IMR-90 (cell line): ENCODE data around the gene GTF3C6. TPM values are rescaled to one million over a fixed set of nuclear protein-coding genes. Genes with fewer than 3 reads are reported as not detected.

ENCODE experiments used
- ATAC-seq: fragments of 200-7000 bp; cut with Tn5 transposase; 2 replicates; pipeline ENCODE4 v1.9.1; 2020; ENCODE audit warnings: low read depth, mild to moderate bottlenecking, moderate library complexity
- BruUV-seq: library from RNA; stranded (reverse); fragments of 400-500 nt; replicated peaks from 2 replicates; lab custom pipeline; 2021; lab: Mats Ljungman, UMichigan
- CTCF ChIA-PET: fragments of 300-600 bp; formaldehyde crosslinking; extraction: SDS; loops from one replicate; lab custom pipeline; 2021; ENCODE audit warnings: antibody characterized with exemption; lab: Yijun Ruan, JAX
- POLR2A ChIA-PET: fragments of 300-600 bp; sonication (Branson Sonifier 250); formaldehyde crosslinking; loops from one replicate; lab custom pipeline; 2022; ENCODE audit warnings: antibody characterized with exemption; ENCODE audit not compliant: unreplicated experiment; lab: Charles Lee
- DNase-seq: peaks from one replicate; pipeline ENCODE4 v3.0.0; 2013
- H2AFZ ChIP-seq: replicated peaks from 2 replicates; pipeline ENCODE3; 2013; ENCODE audit warnings: low read length, mild to moderate bottlenecking; ENCODE audit not compliant: poor library complexity
- H2AK5ac ChIP-seq: 2 replicates; pipeline ENCODE4 v1.6.1; 2013; ENCODE audit warnings: low read depth, low read length, inconsistent platforms
- H2AK9ac ChIP-seq: replicated peaks from 2 replicates; pipeline ENCODE3; 2013; ENCODE audit warnings: mild to moderate bottlenecking, low read depth, low read length, moderate library complexity; ENCODE audit not compliant: poor library complexity
- H2BK120ac ChIP-seq: 2 replicates; pipeline ENCODE4 v1.6.1; 2013; ENCODE audit warnings: low read depth, low read length, inconsistent platforms
- H2BK15ac ChIP-seq: 3 replicates; pipeline ENCODE4 v1.6.1; 2013; ENCODE audit warnings: low read depth, low read length, inconsistent platforms
- H2BK20ac ChIP-seq: 2 replicates; pipeline ENCODE4 v1.6.1; 2013; ENCODE audit warnings: low read depth, mild to moderate bottlenecking, inconsistent platforms, low read length, moderate library complexity
- H2BK5ac ChIP-seq: 2 replicates; pipeline ENCODE4 v1.6.1; 2013; ENCODE audit warnings: mild to moderate bottlenecking, low read depth, low read length, inconsistent platforms; ENCODE audit not compliant: poor library complexity, severe bottlenecking
- H3K14ac ChIP-seq: replicated peaks from 2 replicates; pipeline ENCODE4 v1.6.1; 2013; ENCODE audit warnings: low read depth, low read length, inconsistent platforms
- H3K18ac ChIP-seq: 2 replicates; pipeline ENCODE4 v1.6.1; 2013; ENCODE audit warnings: low read depth, low read length, control low read depth
- H3K23ac ChIP-seq: 2 replicates; pipeline ENCODE4 v1.6.1; 2013; ENCODE audit warnings: low read depth, low read length, inconsistent platforms
- H3K27ac ChIP-seq: 2 replicates; pipeline ENCODE4 v1.5.1; 2013; ENCODE audit warnings: mild to moderate bottlenecking, control low read depth, low read length; ENCODE audit not compliant: insufficient read depth
- H3K27me3 ChIP-seq: 2 replicates; pipeline ENCODE4 v1.6.1; 2013; ENCODE audit warnings: low read length; ENCODE audit not compliant: control insufficient read depth, insufficient read depth
- H3K36me3 ChIP-seq: 2 replicates; pipeline ENCODE4 v1.6.1; 2013; ENCODE audit warnings: low read length, mixed read lengths; ENCODE audit not compliant: control insufficient read depth, insufficient read depth
- H3K4ac ChIP-seq: 2 replicates; pipeline ENCODE4 v1.6.1; 2013; ENCODE audit warnings: low read depth, low read length, inconsistent platforms
- H3K4me1 ChIP-seq: 2 replicates; pipeline ENCODE4 v1.6.1; 2013; ENCODE audit warnings: low read length, mixed read lengths; ENCODE audit not compliant: control insufficient read depth, insufficient read depth
- H3K4me2 ChIP-seq: 2 replicates; pipeline ENCODE4 v1.6.1; 2013; ENCODE audit warnings: low read depth, mild to moderate bottlenecking, control low read depth, low read length, moderate library complexity
- H3K4me3 ChIP-seq: 2 replicates; pipeline ENCODE4 v1.5.1; 2013; ENCODE audit warnings: low read depth, mild to moderate bottlenecking, control low read depth, low read length, moderate library complexity; ENCODE audit not compliant: insufficient read depth
- H3K56ac ChIP-seq: 2 replicates; pipeline ENCODE4 v1.6.1; 2013; ENCODE audit warnings: low read length, inconsistent platforms; ENCODE audit not compliant: insufficient read depth; ENCODE audit errors: extremely low read depth
- H3K79me1 ChIP-seq, 2 experiments: 2 replicates each; pipeline ENCODE4 v1.6.1; 2013; ENCODE audit warnings: low read length in 2 of 2, inconsistent platforms in 1 of 2, low read depth in 1 of 2
- H3K9ac ChIP-seq: 2 replicates; pipeline ENCODE4 v1.6.1; 2013; ENCODE audit warnings: low read depth, low read length, control low read depth
- H3K9me1 ChIP-seq: 2 replicates; pipeline ENCODE4 v1.6.1; 2013; ENCODE audit warnings: low read length, inconsistent platforms; ENCODE audit not compliant: insufficient read depth
- H3K9me3 ChIP-seq: 2 replicates; pipeline ENCODE4 v1.6.1; 2013; ENCODE audit warnings: low read length; ENCODE audit not compliant: control insufficient read depth, insufficient read depth
- H4K20me1 ChIP-seq: 2 replicates; pipeline ENCODE4 v1.6.1; 2013; ENCODE audit warnings: low read length, inconsistent platforms; ENCODE audit not compliant: insufficient read depth
- H4K5ac ChIP-seq: 2 replicates; pipeline ENCODE4 v1.6.1; 2013; ENCODE audit warnings: mild to moderate bottlenecking, low read depth, low read length, control low read depth
- H4K8ac ChIP-seq, 2 experiments: 2 replicates each; pipeline ENCODE4 v1.6.1; 2013; ENCODE audit warnings: low read depth in 2 of 2, low read length in 2 of 2, control low read depth in 1 of 2, inconsistent platforms in 1 of 2
- H4K91ac ChIP-seq: 2 replicates; pipeline ENCODE4 v1.6.1; 2013; ENCODE audit warnings: low read depth, low read length, inconsistent platforms; ENCODE audit not compliant: insufficient read depth
- BHLHE40 ChIP-seq: fragments of 150-350 bp; IDR thresholded peaks from 2 replicates; pipeline ENCODE4 v1.6.1; 2016; ENCODE audit warnings: mild to moderate bottlenecking, low read depth, low read length
- CEBPB ChIP-seq: IDR thresholded peaks from 2 replicates; pipeline ENCODE4 v1.6.1; 2012; ENCODE audit warnings: low read depth, low read length, improper control_type of control experiment
- CHD1 ChIP-seq: IDR thresholded peaks from 2 replicates; pipeline ENCODE4 v1.6.1; 2012; ENCODE audit warnings: low read depth, low read length, improper control_type of control experiment
- FOS ChIP-seq: fragments of 150-350 bp; IDR thresholded peaks from 2 replicates; pipeline ENCODE4 v1.6.1; 2016; ENCODE audit warnings: low read depth, low read length
- MAFK ChIP-seq: IDR thresholded peaks from 2 replicates; pipeline ENCODE4 v1.6.1; 2012; ENCODE audit warnings: low read depth, low read length, improper control_type of control experiment
- MAZ ChIP-seq: IDR thresholded peaks from 2 replicates; pipeline ENCODE4 v1.6.1; 2012; ENCODE audit warnings: low read depth, mild to moderate bottlenecking, low read length, improper control_type of control experiment, moderate library complexity, borderline replicate concordance
- MXI1 ChIP-seq: IDR thresholded peaks from 2 replicates; pipeline ENCODE4 v1.6.1; 2012; ENCODE audit warnings: low read depth, mild to moderate bottlenecking, low read length, moderate library complexity, borderline replicate concordance
- NFE2L2 ChIP-seq: fragments of 150-350 bp; IDR thresholded peaks from 2 replicates; pipeline ENCODE4 v1.6.1; 2016; ENCODE audit warnings: low read depth, mild to moderate bottlenecking, low read length
- POLR2A ChIP-seq: IDR thresholded peaks from 2 replicates; pipeline ENCODE4 v1.6.1; 2012; ENCODE audit warnings: mild to moderate bottlenecking, low read depth, low read length
- RAD21 ChIP-seq: IDR thresholded peaks from 2 replicates; pipeline ENCODE4 v1.6.1; 2012; ENCODE audit warnings: low read length, improper control_type of control experiment
- RCOR1 ChIP-seq: IDR thresholded peaks from 2 replicates; pipeline ENCODE4 v1.6.1; 2012; ENCODE audit warnings: mild to moderate bottlenecking, low read length, improper control_type of control experiment; ENCODE audit not compliant: insufficient replicate concordance
- RFX5 ChIP-seq: IDR thresholded peaks from 2 replicates; pipeline ENCODE4 v1.8.0; 2012; ENCODE audit warnings: low read depth, mild to moderate bottlenecking, low read length, moderate library complexity
- SMC3 ChIP-seq: fragments of 150-350 bp; IDR thresholded peaks from 2 replicates; pipeline ENCODE4 v1.6.1; 2016; ENCODE audit warnings: low read depth, mild to moderate bottlenecking, antibody characterized with exemption, low read length, moderate library complexity
- WGBS, 2 experiments: methylation state at CpG; one replicate each; pipeline versions ENCODE4 v1.1.5 to v1.1.7; 2013; ENCODE audit warnings: missing lambda C conversion rate in 2 of 2; ENCODE audit not compliant: insufficient read length in 1 of 2; ENCODE audit errors: extremely low coverage in 2 of 2; 5-methylcytosine and 5-hydroxymethylcytosine counted together
- dilution Hi-C: fragments of 300-500 bp; cut with HindIII; formaldehyde crosslinking; loops from one replicate; pipeline ENCODE4 v1.14.3; 2018; ENCODE audit warnings: low sequenced_read_pairs; ENCODE audit not compliant: unreplicated experiment
- in situ Hi-C: fragments of 300-500 bp; cut with MboI; formaldehyde crosslinking; loops from 3 replicates; pipeline ENCODE4 v1.14.3; 2019; ENCODE audit warnings: low sequenced_read_pairs, inconsistent platforms, mixed read lengths
- intact Hi-C: fragments of 100-400 bp; cut with micrococcal nuclease; formaldehyde crosslinking; loops from 2 replicates; pipeline ENCODE4 v1.10.0; 2022
- polyA plus RNA-seq, 3 experiments: library from polyadenylated mRNA; depleted of rRNA; stranded (reverse); fragments of >200 nt; gene quantifications; 2 replicates each; pipeline ENCODE4 v1.2.3, GENCODE V29; 2012; ENCODE audit warnings: low replicate concordance in 1 of 3
- total RNA-seq: library from RNA; depleted of rRNA; stranded (reverse); fragments of >200 nt; gene quantifications from 2 replicates; pipeline ENCODE4 v1.2.3, GENCODE V29; 2012
- TF ChIP-seq, protein P1 (sequence below): conservative IDR thresholded peaks from 2 replicates; pipeline ENCODE4 v1.5.1; 2012; ENCODE audit warnings: mild to moderate bottlenecking, low read depth, low read length, improper control_type of control experiment
- TF ChIP-seq, protein P2 (sequence below): fragments of 150-350 bp; IDR thresholded peaks from 2 replicates; pipeline ENCODE4 v1.6.1; 2016; ENCODE audit warnings: low read depth, mild to moderate bottlenecking, low read length, moderate library complexity, borderline replicate concordance
- TF ChIP-seq, protein P3 (sequence below): fragments of 150-350 bp; IDR thresholded peaks from 2 replicates; pipeline ENCODE4 v1.6.1; 2017; ENCODE audit warnings: mild to moderate bottlenecking, antibody characterized with exemption, low read length, low read depth

Gene GTF3C6
- total and polyA plus RNA-seq, 2 of the 4 experiments (the other 2 are of a cell fraction), result 10.4 to 40.5 TPM

- ChIA-PET CTCF (no interaction called here), POLR2A (no interaction called here)
- Histone ChIP-seq H2AK5ac (no peak overlapping the region), H2AFZ (no peak overlapping the region), H3K36me3 (0 out of 2 replicates have a peak, but pooled peaks cover 1% of the 10 kb centered on the region), H3K4me1 (peaks cover 3% of the 10 kb centered on the region; the same call in 1 of the 2 replicates), H3K27me3 (no peaks in the 10 kb centered on the region), H2AK9ac (no peak overlapping the region), H4K5ac (peak overlapping the region; percentile 27; the same call in 1 of the 2 replicates), H2BK20ac (no peak overlapping the region), H4K8ac (peak overlapping the region; percentile 53 to 96; a peak in 3 of 4 replicates), H4K91ac (no peak overlapping the region), H3K23ac (no peak overlapping the region), H4K20me1 (no peaks in the 10 kb centered on the region), H3K14ac (no peak overlapping the region), H3K4me2 (peak overlapping the region; percentile 98), H3K27ac (no peak overlapping the region), H3K4me3 (no peak overlapping the region; the same call in 1 of the 2 replicates), H2BK120ac (no peak overlapping the region), H3K79me1 (peaks cover 17 to 34% of the 10 kb centered on the region in 2 experiments), H2BK5ac (no peak overlapping the region), H3K56ac (no peak overlapping the region), H3K9me3 (no peaks in the 10 kb centered on the region), H3K9ac (peak overlapping the region; percentile 92; the same call in 1 of the 2 replicates), H3K4ac (no peak overlapping the region), H2BK15ac (no peak overlapping the region), H3K18ac (no peak overlapping the region), H3K9me1 (no peaks in the 10 kb centered on the region)
- BruUV-seq, result no TSS peak
- TF ChIP-seq, protein P1, sequence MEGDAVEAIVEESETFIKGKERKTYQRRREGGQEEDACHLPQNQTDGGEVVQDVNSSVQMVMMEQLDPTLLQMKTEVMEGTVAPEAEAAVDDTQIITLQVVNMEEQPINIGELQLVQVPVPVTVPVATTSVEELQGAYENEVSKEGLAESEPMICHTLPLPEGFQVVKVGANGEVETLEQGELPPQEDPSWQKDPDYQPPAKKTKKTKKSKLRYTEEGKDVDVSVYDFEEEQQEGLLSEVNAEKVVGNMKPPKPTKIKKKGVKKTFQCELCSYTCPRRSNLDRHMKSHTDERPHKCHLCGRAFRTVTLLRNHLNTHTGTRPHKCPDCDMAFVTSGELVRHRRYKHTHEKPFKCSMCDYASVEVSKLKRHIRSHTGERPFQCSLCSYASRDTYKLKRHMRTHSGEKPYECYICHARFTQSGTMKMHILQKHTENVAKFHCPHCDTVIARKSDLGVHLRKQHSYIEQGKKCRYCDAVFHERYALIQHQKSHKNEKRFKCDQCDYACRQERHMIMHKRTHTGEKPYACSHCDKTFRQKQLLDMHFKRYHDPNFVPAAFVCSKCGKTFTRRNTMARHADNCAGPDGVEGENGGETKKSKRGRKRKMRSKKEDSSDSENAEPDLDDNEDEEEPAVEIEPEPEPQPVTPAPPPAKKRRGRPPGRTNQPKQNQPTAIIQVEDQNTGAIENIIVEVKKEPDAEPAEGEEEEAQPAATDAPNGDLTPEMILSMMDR, result no peak
- TF ChIP-seq, protein P2, sequence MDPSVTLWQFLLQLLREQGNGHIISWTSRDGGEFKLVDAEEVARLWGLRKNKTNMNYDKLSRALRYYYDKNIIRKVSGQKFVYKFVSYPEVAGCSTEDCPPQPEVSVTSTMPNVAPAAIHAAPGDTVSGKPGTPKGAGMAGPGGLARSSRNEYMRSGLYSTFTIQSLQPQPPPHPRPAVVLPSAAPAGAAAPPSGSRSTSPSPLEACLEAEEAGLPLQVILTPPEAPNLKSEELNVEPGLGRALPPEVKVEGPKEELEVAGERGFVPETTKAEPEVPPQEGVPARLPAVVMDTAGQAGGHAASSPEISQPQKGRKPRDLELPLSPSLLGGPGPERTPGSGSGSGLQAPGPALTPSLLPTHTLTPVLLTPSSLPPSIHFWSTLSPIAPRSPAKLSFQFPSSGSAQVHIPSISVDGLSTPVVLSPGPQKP, result no peak
- TF ChIP-seq MXI1, result no peak
- TF ChIP-seq RAD21, result no peak
- TF ChIP-seq, protein P3, sequence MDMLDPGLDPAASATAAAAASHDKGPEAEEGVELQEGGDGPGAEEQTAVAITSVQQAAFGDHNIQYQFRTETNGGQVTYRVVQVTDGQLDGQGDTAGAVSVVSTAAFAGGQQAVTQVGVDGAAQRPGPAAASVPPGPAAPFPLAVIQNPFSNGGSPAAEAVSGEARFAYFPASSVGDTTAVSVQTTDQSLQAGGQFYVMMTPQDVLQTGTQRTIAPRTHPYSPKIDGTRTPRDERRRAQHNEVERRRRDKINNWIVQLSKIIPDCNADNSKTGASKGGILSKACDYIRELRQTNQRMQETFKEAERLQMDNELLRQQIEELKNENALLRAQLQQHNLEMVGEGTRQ, result no peak
- no peak for TF ChIP-seq MAZ
- no peak for TF ChIP-seq RFX5
- TF ChIP-seq CEBPB, result no peak
- no peak for TF ChIP-seq NFE2L2
- no peak for TF ChIP-seq RCOR1
- TF ChIP-seq SMC3, result no peak
- TF ChIP-seq MAFK, result no peak
- TF ChIP-seq POLR2A, result no peak
- TF ChIP-seq CHD1, result no peak
- no peak for TF ChIP-seq FOS
- no peak for TF ChIP-seq BHLHE40
- in situ Hi-C loops (no loop called here), intact Hi-C loops (no loop called here), dilution Hi-C loops (no loop called here)
- DNase-seq (no peak), ATAC-seq (no peak)
- WGBS, 2 experiments, result no CpG with 5 or more reads among the region's 9 CpGs
These were observed 22.1 kb downstream of the GTF3C6 start for GRCh38 chr6:110980648-110981047.
